ENCODE measurements around the gene TBC1D2.
A peak's percentile ranks its signal among the peaks of the same experiment; 100 is the strongest.

TBC1D2 gene

DNA sequence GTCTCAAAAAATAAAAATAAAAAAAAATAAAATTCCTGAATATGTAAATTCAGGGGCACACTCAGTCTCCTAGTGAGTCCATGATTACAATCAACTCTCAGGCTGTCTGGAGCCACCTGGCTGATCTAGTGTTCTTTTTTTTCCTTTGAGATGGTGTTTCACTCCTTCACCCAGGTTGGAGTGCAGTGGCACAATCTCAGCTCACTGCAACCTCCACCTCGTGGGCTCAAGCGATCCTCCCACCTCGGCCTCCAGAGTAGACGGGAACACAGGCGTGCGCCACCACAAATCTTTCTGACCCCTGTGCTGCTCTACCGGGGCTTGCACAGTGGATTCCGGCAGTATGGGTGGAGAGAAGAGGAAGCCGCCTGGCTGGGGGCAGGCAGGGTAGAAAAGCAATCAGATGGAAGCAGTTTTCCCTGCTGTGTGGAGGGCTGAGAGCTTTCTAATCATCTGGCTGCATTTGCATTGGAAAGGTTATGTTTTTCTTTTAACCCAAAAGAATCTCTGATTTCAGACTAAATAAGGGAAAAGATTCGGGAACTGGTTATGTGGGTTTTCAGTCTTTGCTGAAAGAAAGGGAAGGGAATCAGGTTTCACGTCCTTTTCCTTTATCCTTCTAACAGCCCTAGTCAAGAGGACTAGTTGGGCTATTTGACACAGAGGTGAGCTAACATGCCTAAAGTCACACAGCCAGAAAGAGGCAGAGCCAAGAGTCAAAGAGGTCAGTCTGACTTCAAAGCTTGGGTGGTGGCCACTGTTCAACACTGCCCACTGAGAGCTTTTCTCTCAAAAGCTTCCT, 36.7 kb downstream of the TBC1D2 start:
- DNase-seq (ENCODE audit: low spot score): no peak
- FAIRE-seq: no peak

DNA sequence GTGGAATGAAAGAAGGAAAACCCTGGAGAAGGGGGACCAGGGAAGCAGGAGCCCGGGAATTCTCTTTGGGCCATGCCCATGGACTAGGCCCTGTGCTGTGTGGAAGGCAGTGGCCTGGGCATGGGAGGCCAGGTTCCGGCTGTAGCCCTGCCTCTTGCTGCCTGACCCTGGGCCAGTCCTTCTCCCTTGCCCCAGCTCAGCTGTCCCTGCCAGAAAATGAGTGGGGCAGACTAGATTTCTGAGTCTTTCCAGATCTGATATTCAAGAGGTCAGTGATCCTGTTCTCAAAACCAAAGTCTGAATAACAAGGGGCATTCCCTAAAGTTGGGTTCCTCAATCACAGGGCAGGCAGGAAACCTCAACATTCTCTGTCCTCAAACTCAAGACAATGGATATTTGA, 38.2 kb downstream of the TBC1D2 start:
- FAIRE-seq (no peak), DNase-seq (ENCODE audit: low spot score) (no peak)

DNA sequence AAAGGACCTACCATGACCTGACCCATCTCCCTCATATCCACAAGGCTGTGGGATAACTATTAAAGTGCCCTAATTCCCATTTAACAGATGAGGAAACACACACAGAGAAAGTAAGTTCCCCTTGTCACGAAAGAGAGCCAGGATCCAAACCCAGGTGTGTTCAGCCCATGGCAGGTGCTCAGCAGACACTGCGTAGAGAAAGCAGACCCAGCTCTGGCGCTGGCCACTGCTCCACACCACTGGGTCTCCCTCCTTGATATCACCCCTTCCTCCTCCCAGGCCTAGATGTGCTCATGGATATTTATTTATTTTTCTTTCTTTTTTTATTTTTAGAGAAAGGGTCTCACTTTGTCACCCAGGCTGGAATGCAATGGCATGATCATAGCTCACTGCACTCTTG, 39.1 kb downstream of the TBC1D2 start:
- DNase-seq (ENCODE audit: low spot score) (no peak), FAIRE-seq (no peak)

DNA sequence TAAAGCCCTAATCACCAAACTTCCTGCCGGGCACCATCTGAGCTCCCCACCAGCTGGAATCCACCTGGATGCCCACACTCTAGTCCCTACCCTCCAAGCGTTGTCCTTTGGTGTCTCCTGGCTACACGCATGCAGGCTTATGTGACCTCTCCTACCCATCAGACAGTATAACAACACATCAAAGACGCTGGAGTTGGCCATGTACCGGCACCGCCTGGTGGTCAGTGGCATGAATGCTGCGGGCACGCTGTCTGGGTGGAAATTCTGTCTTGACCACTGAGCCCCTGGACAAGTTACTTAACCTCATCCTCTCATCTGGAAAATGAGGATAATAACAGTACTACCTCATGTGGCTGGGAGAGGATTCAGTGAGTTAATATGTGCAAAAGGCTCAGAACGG, 39.6 kb downstream of the TBC1D2 start:
- no peak for DNase-seq (ENCODE audit: low spot score)

DNA sequence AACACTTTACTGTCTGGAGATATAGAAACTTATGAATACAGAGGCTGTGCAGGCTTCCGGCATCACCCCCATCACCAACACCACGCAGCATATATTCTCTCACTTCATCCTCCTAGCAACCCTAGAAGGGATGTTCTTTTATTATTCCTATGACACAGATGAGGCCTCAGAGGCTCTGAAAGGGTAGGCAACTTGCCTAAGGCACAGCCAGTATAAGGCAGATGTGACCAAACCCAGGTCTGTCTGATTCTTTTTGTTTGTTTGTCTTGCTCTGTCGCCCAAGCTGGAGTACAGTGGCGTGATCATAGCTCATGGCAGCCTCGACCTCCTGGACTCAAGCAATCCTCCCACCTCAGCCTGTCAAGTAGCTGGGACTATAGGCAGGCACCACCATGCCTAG, 40.2 kb downstream of the TBC1D2 start:
- DNase-seq (ENCODE audit: low spot score) (peak; percentile 13), FAIRE-seq (no peak)

More for the DNA sequence above, 39.6 kb downstream of the TBC1D2 start:
- FAIRE-seq: no peak

DNA sequence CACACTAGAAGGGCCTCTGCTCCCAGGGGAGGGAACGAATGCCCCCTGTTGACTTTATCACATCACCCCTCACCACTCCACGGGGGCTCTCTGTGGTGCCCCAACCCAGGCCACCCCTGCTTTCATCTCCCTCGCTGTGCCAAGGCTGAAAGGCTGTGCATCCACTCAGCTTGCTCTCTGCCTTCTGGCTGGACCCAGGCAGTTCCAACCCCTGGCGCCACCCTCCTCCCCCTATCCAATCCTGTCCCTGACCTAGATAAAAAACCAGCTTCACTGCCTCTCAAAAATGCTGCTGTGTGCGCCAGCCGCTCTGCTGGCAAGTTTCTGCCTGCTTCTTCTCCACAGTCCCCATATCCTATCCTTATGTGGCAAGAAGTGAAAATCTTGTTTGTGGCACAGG, 40.6 kb downstream of the TBC1D2 start:
- DNase-seq (ENCODE audit: low spot score): no peak
- FAIRE-seq: no peak

DNA sequence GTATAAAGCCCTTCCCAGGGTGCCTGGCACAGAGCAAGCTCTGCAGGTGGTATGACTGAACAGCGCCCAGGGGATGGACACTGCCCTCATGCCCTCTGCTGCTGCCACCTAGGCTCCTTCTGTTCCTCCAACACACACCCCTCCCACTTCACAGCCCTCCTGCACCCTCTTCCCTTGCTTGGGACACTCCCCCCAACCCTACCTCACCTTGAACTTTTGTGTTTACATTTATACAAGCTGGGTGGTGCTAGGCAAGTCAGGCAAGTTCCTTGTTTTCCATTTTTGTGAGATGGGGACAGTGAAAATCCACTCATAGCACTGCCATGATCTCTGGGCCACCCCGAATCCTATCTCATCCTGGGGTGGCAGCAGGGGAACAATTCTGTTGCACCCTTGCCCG, 44.2 kb downstream of the TBC1D2 start:
- DNase-seq (ENCODE audit: low spot score) (no peak), FAIRE-seq (no peak)

DNA sequence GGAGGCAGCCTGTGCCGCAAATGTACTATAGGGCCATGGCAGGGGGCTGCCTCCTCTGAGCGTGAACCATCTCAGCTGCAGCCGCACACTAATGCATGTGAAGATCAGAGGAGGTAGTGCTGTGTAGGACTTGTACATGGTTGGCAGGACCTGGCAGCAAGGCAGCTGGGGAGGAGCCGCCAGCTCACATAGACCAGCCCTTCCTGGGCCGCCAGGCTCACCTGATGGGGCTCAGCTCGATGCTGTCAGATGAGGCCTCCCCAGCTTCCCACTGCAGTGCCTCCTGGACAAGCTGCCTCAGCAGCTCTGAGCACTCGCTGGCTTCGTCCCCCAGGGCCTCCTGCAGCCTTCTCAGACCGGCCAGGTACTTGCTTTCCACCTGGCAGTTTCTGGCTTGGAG, 45.0 kb downstream of the TBC1D2 start:
- FAIRE-seq: no peak

DNA sequence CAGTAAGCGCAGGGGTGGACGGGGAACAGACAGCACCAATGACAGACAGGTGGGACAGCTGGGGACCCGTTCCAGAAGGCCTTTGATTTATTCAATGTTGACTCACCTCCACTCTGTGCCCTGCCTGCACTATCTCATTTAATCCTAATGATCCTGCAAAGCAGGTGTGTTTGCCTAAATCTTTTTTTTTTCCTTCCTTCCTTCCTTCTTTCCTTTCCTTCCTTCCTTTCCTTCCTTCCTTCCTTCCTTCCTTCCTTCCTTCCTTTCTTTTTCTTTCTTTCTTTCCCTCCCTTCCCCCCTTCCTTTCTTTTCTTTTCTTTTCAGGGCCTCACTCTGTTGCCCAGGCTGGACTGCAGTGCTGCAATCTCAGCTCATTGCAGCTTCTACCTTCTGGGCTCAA, 45.9 kb downstream of the TBC1D2 start:
- no peak for DNase-seq (ENCODE audit: low spot score)
- FAIRE-seq: no peak

More for the DNA sequence above, 45.0 kb downstream of the TBC1D2 start:
- no peak for DNase-seq (ENCODE audit: low spot score)

DNA sequence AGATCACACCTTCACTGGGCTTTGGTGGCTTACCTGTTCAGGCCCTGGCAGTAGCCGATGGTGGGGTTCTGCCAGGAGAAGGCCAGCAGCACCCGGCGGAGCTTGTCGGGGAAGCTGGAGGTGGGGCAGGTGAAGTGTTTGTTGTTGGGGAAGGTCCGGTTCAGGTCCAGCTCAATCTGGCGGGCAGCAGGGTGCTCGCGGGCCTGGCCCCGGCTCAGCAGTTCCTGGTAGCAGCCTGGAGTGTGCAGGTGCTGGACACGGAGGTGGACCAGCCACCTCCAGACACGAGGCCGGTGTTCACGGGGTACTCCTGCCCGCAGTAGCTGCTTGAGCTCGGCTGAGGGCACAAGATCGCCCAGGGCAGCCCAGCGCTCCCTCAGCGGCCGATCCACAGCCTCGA, 46.8 kb downstream of the TBC1D2 start:
- FAIRE-seq (no peak), DNase-seq (ENCODE audit: low spot score) (no peak)

DNA sequence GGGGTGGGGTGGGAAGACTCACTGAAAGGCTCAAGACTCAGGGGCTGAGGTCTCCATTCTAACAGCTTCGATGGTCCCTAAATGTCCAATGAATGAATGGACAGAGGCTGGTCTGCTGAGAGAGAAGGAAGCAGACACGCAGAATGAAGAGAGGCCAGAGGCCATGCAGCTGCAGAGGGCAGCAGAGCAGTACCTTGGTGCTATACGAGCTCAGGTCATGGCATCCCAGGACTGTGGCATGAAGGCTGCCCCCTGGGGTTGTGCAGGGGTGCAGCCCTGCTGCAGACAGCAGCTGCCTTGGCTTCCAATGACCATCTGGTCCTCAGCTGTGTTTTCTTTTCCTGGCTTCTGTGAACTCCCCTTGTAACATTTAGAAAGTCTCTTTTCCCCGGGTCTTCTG, 47.8 kb downstream of the TBC1D2 start:
- DNase-seq (ENCODE audit: low spot score) (no peak), FAIRE-seq (no peak)

DNA sequence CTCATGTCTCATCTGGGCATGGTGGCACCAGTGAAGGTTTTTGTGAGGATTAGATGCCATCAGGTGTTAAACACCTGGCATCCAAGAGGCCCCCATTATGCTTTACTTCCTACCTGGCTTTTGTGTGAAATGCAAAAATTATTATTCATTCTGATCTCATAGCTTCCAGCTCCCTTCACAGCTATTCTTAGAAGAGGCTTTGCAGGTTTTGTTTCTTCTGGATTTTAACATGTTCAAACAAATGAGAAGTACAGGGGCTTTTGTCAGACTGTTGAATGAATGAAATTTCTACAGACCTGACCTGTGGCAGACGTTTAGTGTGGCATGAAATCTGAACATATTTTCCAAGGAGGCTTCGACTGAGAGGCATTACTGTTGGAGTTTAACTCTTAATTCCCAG, 48.7 kb downstream of the TBC1D2 start:
- no peak for DNase-seq (ENCODE audit: low spot score)
- no peak for FAIRE-seq

DNA sequence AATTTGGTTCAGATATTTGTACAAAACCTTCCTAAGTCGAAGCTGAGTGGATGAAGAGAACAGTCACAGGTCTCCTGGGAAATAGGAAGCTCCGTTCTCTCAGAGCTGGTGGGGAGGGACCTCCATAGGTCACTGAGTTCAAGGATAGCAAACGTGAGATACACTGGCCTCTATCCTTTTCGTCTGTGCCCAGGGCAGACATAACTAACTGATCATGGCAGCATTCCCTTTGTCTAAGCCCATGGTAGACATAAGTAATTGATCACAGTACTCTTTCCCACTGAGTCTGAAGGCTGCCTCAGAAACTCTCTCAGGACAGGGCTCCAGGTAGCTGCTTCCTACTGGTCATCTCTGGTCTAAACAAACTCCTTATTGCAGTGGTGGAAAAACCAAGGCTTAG, 50.8 kb downstream of the TBC1D2 start:
- FAIRE-seq (no peak), DNase-seq (ENCODE audit: low spot score) (no peak)

DNA sequence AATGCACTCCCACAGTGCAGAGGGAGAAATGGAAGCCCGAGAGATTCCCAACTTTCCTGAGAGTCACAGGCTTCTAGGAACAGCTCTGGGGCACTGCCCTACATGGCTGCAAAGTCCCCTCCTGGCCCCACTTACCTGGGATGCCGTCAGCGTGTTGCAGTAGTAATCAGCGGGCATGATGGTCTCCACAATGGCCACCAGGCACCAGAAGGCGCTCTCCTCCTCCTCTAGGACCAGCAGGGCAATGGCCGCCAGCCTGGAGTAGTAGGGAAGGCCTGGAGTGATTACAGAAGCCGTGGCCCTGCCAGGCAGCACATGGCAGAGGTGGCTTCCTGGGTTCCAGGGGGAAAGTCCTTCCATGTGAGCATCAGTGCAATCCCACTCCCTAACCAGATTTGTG, 52.3 kb downstream of the TBC1D2 start:
- DNase-seq (ENCODE audit: low spot score) (no peak), FAIRE-seq (no peak)

DNA sequence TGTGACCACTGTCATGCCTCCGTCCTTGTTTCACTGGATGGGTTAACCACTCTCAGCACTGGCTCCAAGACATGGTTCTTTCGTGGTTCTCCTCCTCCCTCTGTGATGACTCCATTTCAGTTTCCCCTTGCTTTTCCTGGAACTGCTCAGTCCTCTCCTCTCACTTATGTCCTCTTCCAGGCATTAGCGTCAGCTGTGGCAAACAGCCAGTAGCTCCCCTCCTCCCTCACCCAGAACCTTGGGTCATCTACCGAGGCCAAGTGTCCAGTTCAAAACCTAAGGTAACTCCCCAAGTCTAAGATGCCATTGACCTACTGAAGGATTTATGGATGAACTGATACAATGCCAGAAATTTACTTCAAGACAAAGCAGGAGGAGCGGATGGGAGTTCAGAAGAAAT, 53.2 kb downstream of the TBC1D2 start:
- DNase-seq (ENCODE audit: low spot score): no peak
- no peak for FAIRE-seq

DNA sequence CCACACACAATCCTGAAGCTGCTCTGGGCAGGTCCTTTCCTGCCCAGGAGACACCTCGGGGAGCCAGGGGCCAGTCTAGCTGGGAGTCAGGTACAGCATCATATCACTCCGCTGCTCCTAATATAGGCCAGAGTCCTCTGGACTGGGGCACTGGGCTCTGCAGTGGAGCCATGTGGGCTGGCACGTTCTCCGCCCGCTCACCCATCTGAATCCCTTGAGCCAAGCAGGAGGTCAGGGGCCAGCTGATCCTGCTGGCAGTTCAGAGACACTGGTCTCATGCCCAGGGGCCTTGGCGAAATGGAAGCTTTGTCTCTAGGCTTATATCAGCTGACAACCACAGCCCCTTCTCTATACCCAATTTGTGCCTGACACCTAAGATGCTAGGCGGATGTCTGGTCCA, 53.7 kb downstream of the TBC1D2 start:
- FAIRE-seq (no peak), DNase-seq (ENCODE audit: low spot score) (no peak)

DNA sequence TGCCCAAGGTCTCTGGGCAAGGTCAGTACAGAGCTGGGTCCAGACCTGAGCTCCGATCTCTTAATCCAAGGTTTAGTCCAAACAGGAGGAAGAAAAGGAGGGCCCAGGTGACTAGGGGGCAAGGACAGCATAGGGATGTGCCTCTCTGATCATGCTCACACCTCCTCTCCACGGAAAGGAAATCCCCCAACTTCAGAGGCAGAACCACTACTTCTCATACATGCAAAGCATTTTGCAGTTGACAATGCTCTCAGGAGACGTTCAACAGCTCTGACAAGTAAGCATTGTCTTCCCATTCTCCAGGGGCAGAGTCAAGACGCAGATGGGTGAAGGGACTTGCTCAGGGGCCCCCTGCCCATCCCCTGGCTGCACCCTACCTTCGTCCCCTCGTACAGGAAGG, 54.3 kb downstream of the TBC1D2 start:
- FAIRE-seq: no peak
- DNase-seq (ENCODE audit: low spot score): no peak

DNA sequence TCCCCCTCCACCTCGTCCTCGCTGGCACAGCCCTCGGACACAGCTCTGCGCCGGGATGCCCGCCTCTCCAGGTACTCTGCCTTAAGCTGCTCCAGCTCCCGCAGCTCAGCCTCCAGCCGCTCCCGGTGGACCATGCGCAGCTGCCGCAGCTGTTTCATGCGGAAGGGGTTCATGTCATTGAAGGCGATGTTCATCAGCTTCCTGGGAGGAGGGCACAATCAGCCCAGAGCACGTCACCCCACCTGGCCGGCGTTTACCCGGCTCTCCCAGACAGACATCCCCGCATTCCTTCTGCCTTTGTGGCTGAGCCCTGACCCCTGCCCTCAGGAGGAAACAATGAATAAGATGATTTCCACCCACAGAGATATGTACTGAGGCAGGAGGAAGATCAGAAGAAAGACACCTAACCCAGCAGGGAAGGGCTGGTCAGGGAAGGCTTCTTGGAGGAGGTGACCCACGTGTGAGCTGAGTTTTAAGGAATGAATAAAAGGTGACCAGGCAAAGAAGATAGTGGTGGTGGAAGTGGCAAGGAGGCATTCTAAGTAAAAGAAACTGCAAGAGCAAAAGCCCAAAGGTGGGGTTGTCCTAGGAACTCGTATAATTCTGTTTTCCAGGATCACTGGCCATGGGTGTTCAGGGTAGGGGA, 55.9 kb downstream of the TBC1D2 start:
- FAIRE-seq: no peak
- no peak for DNase-seq (ENCODE audit: low spot score)

DNA sequence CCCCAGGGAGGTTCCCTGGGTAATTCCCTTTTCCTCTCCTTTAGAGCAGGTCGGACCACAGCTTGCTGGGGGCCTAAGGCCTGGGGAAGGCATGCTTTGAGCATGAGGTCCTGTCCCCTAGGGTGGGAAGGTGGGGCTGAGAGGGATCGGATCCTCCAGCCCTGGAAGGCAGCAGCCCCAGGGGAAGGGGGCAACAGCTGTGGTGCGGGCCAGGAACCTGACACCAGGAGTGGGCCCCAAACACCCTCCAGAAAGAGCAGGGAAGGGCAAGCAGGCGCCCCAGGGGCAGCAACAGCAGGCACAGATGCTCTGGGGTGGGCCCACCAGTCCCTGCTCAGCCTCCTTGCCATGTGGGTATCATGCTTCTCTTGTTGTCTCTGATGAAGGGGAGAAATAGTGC, 59.8 kb downstream of the TBC1D2 start:
- no peak for DNase-seq (ENCODE audit: low spot score)
- no peak for FAIRE-seq

DNA sequence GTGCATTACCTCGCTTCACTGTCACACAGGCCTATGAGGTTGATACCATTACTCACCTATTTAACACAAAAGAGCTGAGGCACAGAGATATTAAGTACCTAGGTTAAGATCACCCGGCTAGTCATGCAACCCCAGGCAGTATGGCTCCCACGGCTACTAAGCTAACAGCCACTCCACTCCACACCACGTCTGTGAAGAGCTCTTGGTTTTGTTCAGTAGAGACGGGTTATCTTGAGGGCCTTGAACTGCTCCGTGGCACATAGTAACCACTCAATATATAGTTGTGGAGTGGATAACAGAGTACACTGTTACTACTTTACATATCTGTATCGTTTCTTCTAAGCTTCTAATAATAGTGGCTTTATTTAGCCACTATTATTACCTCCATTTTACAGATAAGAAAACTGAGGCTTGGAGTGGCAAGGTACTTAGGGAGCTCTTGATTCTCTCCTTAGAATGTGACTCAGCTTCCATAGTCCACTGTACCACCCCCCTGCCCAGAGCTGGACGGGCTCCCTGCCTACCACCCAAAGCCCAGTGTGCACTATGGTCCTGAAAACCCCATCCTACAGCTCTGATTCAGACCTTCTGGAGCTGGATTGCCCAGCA, 62.0 kb downstream of the TBC1D2 start:
- DNase-seq (ENCODE audit: low spot score) (no peak), FAIRE-seq (no peak)

DNA sequence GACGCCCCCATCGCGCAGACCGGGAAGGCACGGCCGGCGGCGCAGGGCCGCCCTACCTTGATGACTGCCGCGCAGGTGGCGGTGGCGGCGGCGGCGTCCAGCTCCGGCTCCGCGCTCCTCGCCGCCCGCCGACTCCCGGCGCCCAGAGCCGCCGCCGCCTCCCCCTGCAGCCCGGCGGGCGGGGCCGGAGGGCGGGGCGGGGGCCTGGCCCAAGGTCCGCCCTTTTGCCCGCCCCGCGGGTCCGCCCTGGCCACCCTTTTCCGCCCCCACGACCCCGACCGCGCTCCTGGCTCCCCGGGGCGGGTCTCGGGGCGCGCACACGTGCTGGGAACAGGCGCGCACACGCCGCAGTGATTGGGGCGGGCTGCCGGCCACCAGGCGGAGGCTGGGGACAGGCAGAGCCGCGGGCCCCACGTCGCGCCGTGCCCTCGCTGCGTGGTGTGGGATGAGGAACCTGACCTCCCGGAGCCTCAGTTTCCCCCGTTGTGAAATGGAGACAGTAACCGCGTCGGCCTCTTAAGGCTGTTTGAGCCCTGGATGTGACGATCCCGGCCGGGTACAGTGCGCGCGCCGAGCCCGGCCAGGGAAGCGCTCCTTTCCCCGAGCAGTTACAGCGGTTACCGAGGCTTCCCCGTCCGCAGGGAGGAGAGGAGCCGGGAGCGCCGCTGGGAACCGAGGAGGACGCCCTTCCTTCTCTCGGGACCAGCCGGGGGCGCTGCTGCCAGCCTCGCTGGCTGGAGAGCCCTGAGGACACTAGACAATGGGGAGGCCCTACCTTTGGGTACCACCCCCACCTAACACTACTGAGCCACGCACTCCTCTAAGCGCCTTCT, 62.7 kb downstream of the TBC1D2 start, which contains the start of gene CORO2A:
Gene CORO2A, minus strand, starts transcription at position 135 of the 833 bp plus-strand sequence. CDS start 34,977 bp downstream, outside the sequence.
- DNase-seq (ENCODE audit: low spot score) (peak; percentile 53), FAIRE-seq (no peak)

Data from RCC 7860 (cell line).